Measurements from ENCODE around the gene AGAP1. TPM values are rescaled to one million over a fixed set of nuclear protein-coding genes. Genes with fewer than 3 reads are reported as not detected.

Gene AGAP1
- total and polyA plus RNA-seq, 2 donors (not counting 3 experiments of a cell fraction or from before 2014, with no cell fraction given): 10.2 to 20.9 TPM

GRCh38 chr2:235721625-235722024, 227.8 kb downstream of the AGAP1 start:
- no peaks in the 10 kb centered on the region for H3K27me3 ChIP-seq (ENCODE audit: control insufficient read depth in 2 of 2, insufficient read depth in 2 of 2, low read length in 2 of 2)
- no peak overlapping the region for H3K4me2 ChIP-seq (ENCODE audit: insufficient read depth, low read length)
- dilution Hi-C loops (cut with MboI; ENCODE audit: extremely low pct_ligation_motif_present, low sequenced_read_pairs) (no loop called here), intact Hi-C loops (cut with micrococcal nuclease) (no loop called here)
- H2AFZ ChIP-seq (ENCODE audit: low read depth, low read length): no peak overlapping the region
- H3K79me2 ChIP-seq (ENCODE audit: control insufficient read depth, insufficient read depth, low read length): no peaks in the 10 kb centered on the region
- H3K9me3 ChIP-seq (replicated peaks; ENCODE audit: control insufficient read depth, insufficient read depth, low read length): no peaks in the 10 kb centered on the region
- no TSS peak for BruUV-seq (replicated peaks)
- H3K36me3 ChIP-seq (ENCODE audit: control insufficient read depth in 2 of 2, extremely low read depth in 1 of 2, insufficient read depth in 2 of 2, low read length in 2 of 2): no peaks in the 10 kb centered on the region
- ChIA-PET CTCF (interaction anchor here (2.2 to 2.5 kb wide), 2 partner anchors 13 to 24 kb away, joined by 6 to 13 read pairs; no protein-coding TSS in a partner anchor), POLR2A (no interaction called here)
- DNase-seq (ENCODE audit: low read depth, low spot score) (no peak), FAIRE-seq (no peak)
- H3K4me3 ChIP-seq (replicated peaks in 1 of 3; ENCODE audit: insufficient read depth in 1 of 3, low read depth in 1 of 3, low read length in 3 of 3): no peak overlapping the region
- H4K20me1 ChIP-seq (replicated peaks; ENCODE audit: control insufficient read depth, extremely low read depth, insufficient read depth, low read length): no peaks in the 10 kb centered on the region
- TF ChIP-seq FOS (IDR thresholded peaks at IDR 0.05; ENCODE audit: borderline replicate concordance, insufficient read depth, low read length): no peak
- no peak for TF ChIP-seq MYC (IDR thresholded peaks at IDR 0.05; ENCODE audit: low read depth, low read length)
- no peak for TF ChIP-seq CTCF (IDR thresholded peaks at IDR 0.05; ENCODE audit: extremely low read depth in 1 of 2, insufficient read depth in 1 of 2, low read depth in 1 of 2, low read length in 2 of 2)
- no peak for TF ChIP-seq JUN (IDR thresholded peaks at IDR 0.05; ENCODE audit: borderline replicate concordance, insufficient read depth, insufficient read length, low read depth)
- TF ChIP-seq EZH2 (IDR thresholded peaks at IDR 0.05; ENCODE audit: borderline replicate concordance, low read depth, low read length, severe bottlenecking): no peak
- TF ChIP-seq MAX (IDR thresholded peaks at IDR 0.05; ENCODE audit: insufficient read depth, insufficient read length): no peak
- TF ChIP-seq POLR2A (IDR thresholded peaks at IDR 0.05; ENCODE audit: low read depth, low read length): no peak
- H3K9ac ChIP-seq (replicated peaks; ENCODE audit: extremely low read depth, insufficient read depth, low read length): no peak overlapping the region
- no peaks in the 10 kb centered on the region for H3K4me1 ChIP-seq (ENCODE audit: control insufficient read depth, extremely low read depth, insufficient read depth, low read length)
- H3K27ac ChIP-seq (ENCODE audit: insufficient read depth, low read depth, low read length): no peak overlapping the region
- H3K9me1 ChIP-seq (replicated peaks; ENCODE audit: control insufficient read depth, extremely low read depth, insufficient read depth, low read length): no peaks in the 10 kb centered on the region

All from endothelial cell of umbilical vein (primary cell).